MM.1S (cell line): ENCODE data around the gene CD101.

Experiments
- CTCF ChIP-seq: fragments of 300-600 bp; sonication (generic); IDR thresholded peaks from 2 replicates; pipeline ENCODE4 v1.5.1; 2016; ENCODE audit warnings: antibody characterized with exemption, low read length, mixed read lengths
- EZH2 ChIP-seq: fragments of 300-600 bp; sonication (generic); optimal IDR thresholded peaks from 2 replicates; pipeline ENCODE3; 2017; ENCODE audit warnings: low read depth, mild to moderate bottlenecking, antibody characterized with exemption, low read length, mixed read lengths

GRCh38 chr1:116956378-116956777 is 45.2 kb upstream of the CD101 start:
- TF ChIP-seq CTCF (no peak), EZH2 (no peak)
